ENCODE data around the gene KCNK6.
A peak's percentile ranks its signal among the peaks of the same experiment; 100 is the strongest.

The KCNK6 gene

DNA sequence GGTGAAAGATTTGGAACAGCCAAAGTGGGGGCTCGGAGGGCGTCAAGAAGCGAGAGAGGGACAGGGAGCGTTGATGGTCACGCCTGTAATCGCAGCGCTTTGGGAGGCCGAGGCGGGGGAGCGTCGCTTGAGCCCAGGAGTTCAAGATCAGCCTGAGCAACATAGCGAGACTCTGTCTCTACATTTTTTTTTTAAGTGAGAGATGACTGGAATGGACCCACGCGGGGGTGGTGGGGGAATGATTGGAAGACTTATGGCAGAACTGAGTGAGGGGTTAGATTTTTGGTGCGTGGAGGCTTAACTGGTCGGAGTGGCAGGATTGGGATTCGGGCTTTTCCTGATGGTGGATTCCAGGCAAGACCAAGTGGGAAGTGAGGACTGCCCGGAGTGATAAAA, 55.5 kb downstream of the KCNK6 start:
- peak overlapping the region; percentile 100 for H3K4me3 Mint-ChIP-seq
- no peaks in the 10 kb centered on the region for H3K9me3 Mint-ChIP-seq
- H3K27me3 Mint-ChIP-seq (ENCODE audit: low read depth): peaks cover 5% of the 10 kb centered on the region
- H3K36me3 Mint-ChIP-seq (ENCODE audit: low read depth): peaks cover 26% of the 10 kb centered on the region
- peak overlapping the region; percentile 96 for H3K27ac Mint-ChIP-seq
- H3K4me1 Mint-ChIP-seq (ENCODE audit: low read depth): peaks cover 23% of the 10 kb centered on the region

DNA sequence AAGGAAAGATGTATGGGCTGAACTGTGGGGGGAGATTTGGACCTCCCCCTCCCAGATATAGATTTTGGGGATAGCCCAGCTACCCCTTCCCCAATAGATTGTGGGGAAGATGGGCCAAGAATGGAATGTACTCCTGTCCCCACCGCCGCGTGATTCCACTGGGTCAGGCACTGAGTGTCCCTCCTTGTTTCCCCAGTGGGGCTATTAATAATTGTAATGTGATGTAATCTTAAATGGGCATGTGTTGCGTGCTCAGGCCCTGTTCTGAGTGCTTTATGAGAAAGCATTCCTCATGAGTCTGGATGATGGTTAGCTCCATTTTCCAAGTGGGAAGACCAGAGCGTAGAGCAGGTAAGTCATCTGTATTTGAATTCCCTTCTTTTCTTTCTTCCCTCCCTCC, 56.1 kb downstream of the KCNK6 start:
- Mint-ChIP-seq H3K27ac (peak overlapping the region; percentile 96), H3K27me3 (ENCODE audit: low read depth) (no peaks in the 10 kb centered on the region), H3K4me1 (ENCODE audit: low read depth) (peaks cover 23% of the 10 kb centered on the region), H3K36me3 (ENCODE audit: low read depth) (peaks cover 31% of the 10 kb centered on the region), H3K4me3 (peak overlapping the region; percentile 100), H3K9me3 (no peaks in the 10 kb centered on the region)

GRCh38 chr19:38376576-38376975, 56.9 kb downstream of the KCNK6 start:
- H3K36me3 Mint-ChIP-seq (ENCODE audit: low read depth): peaks cover 36% of the 10 kb centered on the region
- peak overlapping the region; percentile 100 for H3K4me3 Mint-ChIP-seq

GRCh38 chr19:38377052-38377451, 57.4 kb downstream of the KCNK6 start:
- Mint-ChIP-seq H3K4me3 (peak overlapping the region; percentile 100), H3K27me3 (ENCODE audit: low read depth) (no peaks in the 10 kb centered on the region), H3K4me1 (ENCODE audit: low read depth) (peaks cover 23% of the 10 kb centered on the region), H3K9me3 (no peaks in the 10 kb centered on the region), H3K36me3 (ENCODE audit: low read depth) (peaks cover 41% of the 10 kb centered on the region), H3K27ac (no peak overlapping the region)

More at GRCh38 chr19:38376576-38376975, 56.9 kb downstream of the KCNK6 start:
- H3K27me3 Mint-ChIP-seq (ENCODE audit: low read depth): no peaks in the 10 kb centered on the region
- peaks cover 23% of the 10 kb centered on the region for H3K4me1 Mint-ChIP-seq (ENCODE audit: low read depth)
- H3K9me3 Mint-ChIP-seq: no peaks in the 10 kb centered on the region
- peak overlapping the region; percentile 20 for H3K27ac Mint-ChIP-seq

- H3K27me3 Mint-ChIP-seq (ENCODE audit: low read depth): no peaks in the 10 kb centered on the region
- peaks cover 47% of the 10 kb centered on the region for H3K36me3 Mint-ChIP-seq (ENCODE audit: low read depth)
- H3K9me3 Mint-ChIP-seq: no peaks in the 10 kb centered on the region
- no peak overlapping the region for H3K4me3 Mint-ChIP-seq
- H3K4me1 Mint-ChIP-seq (ENCODE audit: low read depth): peaks cover 23% of the 10 kb centered on the region
- no peak overlapping the region for H3K27ac Mint-ChIP-seq
Observed at GRCh38 chr19:38378866-38379265, 59.2 kb downstream of the KCNK6 start.

GRCh38 chr19:38381138-38381537, 61.5 kb downstream of the KCNK6 start:
- Mint-ChIP-seq H3K9me3 (no peaks in the 10 kb centered on the region), H3K4me1 (ENCODE audit: low read depth) (peaks cover 6% of the 10 kb centered on the region), H3K27ac (no peak overlapping the region), H3K27me3 (ENCODE audit: low read depth) (no peaks in the 10 kb centered on the region), H3K4me3 (no peak overlapping the region), H3K36me3 (ENCODE audit: low read depth) (peaks cover 45% of the 10 kb centered on the region)
